Prostate gland (tissue), 2 donors: ENCODE results near the gene ZNF606. TPM values are rescaled to one million over a fixed set of nuclear protein-coding genes. Genes with fewer than 3 reads are reported as not detected.
"Not testable (repeated sequence)": the region's sequence is repeated elsewhere in the genome, so short reads cannot be mapped to it uniquely, and the experiment has no call there.

Experiments
- DNase-seq: peaks from one replicate; pipeline ENCODE4 v3.0.0-alpha.2; 2019; ENCODE audit warnings: low spot score
- H3K27ac ChIP-seq, 2 donors: fragments of 200-600 bp; sonication (generic); 2 replicates each; pipeline ENCODE4 v1.5.1; 2017 to 2019
- H3K27me3 ChIP-seq: fragments of 200-600 bp; sonication (generic); replicated peaks from 2 replicates; pipeline ENCODE4 v1.5.1; 2019; ENCODE audit not compliant: insufficient read depth
- H3K36me3 ChIP-seq, 2 donors: fragments of 200-600 bp; sonication (generic); 1 replicate in 1 of 2; 2 replicates in 1 of 2; pipeline versions ENCODE4 v1.5.1 to v1.8.1; 2017 to 2019
- H3K4me1 ChIP-seq: fragments of 200-600 bp; sonication (generic); replicated peaks from 2 replicates; pipeline ENCODE4 v1.5.1; 2019
- H3K4me3 ChIP-seq, 2 donors: fragments of 200-600 bp; sonication (generic); 2 replicates each; pipeline ENCODE4 v1.5.1; 2017 to 2019
- H3K9me3 ChIP-seq: fragments of 200-600 bp; sonication (generic); 2 replicates; pipeline ENCODE4 v1.5.1; 2017
- CTCF ChIP-seq, 4 experiments: fragments of 200-600 bp in 2 of 4; fragments of 450-650 bp in 2 of 4; sonication (generic) in 2 of 4; IDR thresholded peaks; 1 replicate in 3 of 4; 2 replicates in 1 of 4; pipeline ENCODE4 v1.5.1; 2016 to 2019; ENCODE audit warnings: antibody characterized with exemption in 4 of 4, mild to moderate bottlenecking in 2 of 4, moderate library complexity in 2 of 4
- POLR2A ChIP-seq: fragments of 450-650 bp; IDR thresholded peaks from one replicate; pipeline ENCODE4 v1.6.1; 2016; ENCODE audit warnings: antibody characterized with exemption, mild to moderate bottlenecking
- POLR2AphosphoS5 ChIP-seq: sonication (generic); formaldehyde crosslinking; IDR thresholded peaks from one replicate; pipeline ENCODE4 v1.6.1; 2017; ENCODE audit warnings: antibody characterized with exemption
- WGBS: methylation state at CpG from one replicate; pipeline ENCODE4 v1.1.5; 2018; 5-methylcytosine and 5-hydroxymethylcytosine counted together
- intact Hi-C: fragments of 100-400 bp; cut with DNase I; formaldehyde crosslinking; loops from one replicate; pipeline ENCODE4 v1.14.2; 2022
- total RNA-seq, 2 donors: library from RNA; depleted of rRNA; stranded (reverse); fragments of >200 nt; gene quantifications; one replicate each; pipeline ENCODE4 v1.1.0, GENCODE V29; 2016

ZNF606 gene
- total RNA-seq, 2 donors from 2014 or later = 44.7 to 51.3 TPM

DNA sequence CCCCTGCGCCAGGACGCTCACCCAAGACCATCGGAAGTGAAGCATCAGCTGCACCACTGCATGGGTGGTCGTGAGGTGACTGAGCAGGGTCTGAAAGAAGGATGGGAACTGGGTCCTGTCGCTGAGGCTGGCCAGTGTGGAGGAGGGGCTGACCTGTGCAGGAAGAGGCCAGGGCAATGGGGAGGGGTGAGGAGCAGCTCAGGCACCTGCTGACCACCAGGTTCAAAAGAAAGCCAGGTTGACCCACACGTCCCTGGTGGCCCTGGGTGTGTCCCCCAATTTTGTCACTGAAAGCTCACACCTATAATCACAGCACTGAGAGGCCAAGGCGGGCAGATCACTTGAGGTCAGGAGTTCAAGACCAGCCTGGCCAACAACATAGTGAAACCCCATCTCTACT is 17.5 kb upstream of the ZNF606 start:
- no peaks in the 10 kb centered on the region for H3K9me3 ChIP-seq
- intact Hi-C loops = no loop called here
- 74% methylated on average over 7 of the region's 7 CpGs for WGBS

GRCh38 chr19:58014141-58014540 is 11.5 kb upstream of the ZNF606 start:
- intact Hi-C loops = no loop called here
- no peak for DNase-seq
- WGBS = 38% methylated on average over 5 of the region's 5 CpGs

More for the DNA sequence above, 17.5 kb upstream of the ZNF606 start:
- DNase-seq = no peak
- Histone ChIP-seq H3K4me3 (no peak overlapping the region), H3K27me3 (no peaks in the 10 kb centered on the region), H3K4me1 (no peaks in the 10 kb centered on the region), H3K27ac (no peak overlapping the region), H3K36me3 (no peaks in the 10 kb centered on the region)
- TF ChIP-seq POLR2AphosphoS5 (no peak), POLR2A (no peak), CTCF (IDR thresholded peaks at IDR 0.05) (no peak)

GRCh38 chr19:58010507-58010906 is 7.9 kb upstream of the ZNF606 start:
- Histone ChIP-seq H3K9me3 (no peaks in the 10 kb centered on the region), H3K4me3 (no peak overlapping the region), H3K4me1 (no peaks in the 10 kb centered on the region), H3K27me3 (no peaks in the 10 kb centered on the region), H3K36me3 (no peaks in the 10 kb centered on the region), H3K27ac (no peak overlapping the region)
- DNase-seq = no peak
- WGBS = 57% methylated on average over 22 of the region's 22 CpGs
- TF ChIP-seq POLR2AphosphoS5 = no peak
- TF ChIP-seq POLR2A = no peak
- no peak for TF ChIP-seq CTCF (IDR thresholded peaks at IDR 0.05)
- intact Hi-C loops = no loop called here

More at GRCh38 chr19:58014141-58014540, 11.5 kb upstream of the ZNF606 start:
- H3K4me3 ChIP-seq = no peak overlapping the region
- H3K4me1 ChIP-seq = no peaks in the 10 kb centered on the region
- no peaks in the 10 kb centered on the region for H3K36me3 ChIP-seq
- H3K9me3 ChIP-seq = no peaks in the 10 kb centered on the region
- H3K27me3 ChIP-seq = no peaks in the 10 kb centered on the region
- TF ChIP-seq CTCF (IDR thresholded peaks at IDR 0.05) (no peak), POLR2AphosphoS5 (no peak), POLR2A (no peak)
- no peak overlapping the region for H3K27ac ChIP-seq

- H3K4me1 ChIP-seq = no peaks in the 10 kb centered on the region
- H3K4me3 ChIP-seq = peak overlapping the region; percentile 11 to 36
- no peaks in the 10 kb centered on the region for H3K36me3 ChIP-seq
- peak; percentile 90 for DNase-seq
- H3K9me3 ChIP-seq = no peaks in the 10 kb centered on the region
- peak overlapping the region; percentile 36 to 77 for H3K27ac ChIP-seq
- WGBS = 8% methylated on average over 32 of the region's 41 CpGs
- TF ChIP-seq CTCF (IDR thresholded peaks at IDR 0.05) = peak in 1 of 4 experiments; percentile 8
- TF ChIP-seq POLR2A = peak; percentile 27
- peak; percentile 88 for TF ChIP-seq POLR2AphosphoS5
- H3K27me3 ChIP-seq = no peaks in the 10 kb centered on the region
- intact Hi-C loops = no loop called here
Measured at GRCh38 chr19:58009666-58010301, 7.2 kb upstream of the ZNF606 start.

- Histone ChIP-seq H3K27me3 (no peaks in the 10 kb centered on the region), H3K9me3 (no peaks in the 10 kb centered on the region), H3K4me1 (no peaks in the 10 kb centered on the region), H3K36me3 (no peaks in the 10 kb centered on the region), H3K27ac (peak overlapping the region; percentile 36 to 77), H3K4me3 (peak overlapping the region in 1 of 2 donors; percentile 36)
- intact Hi-C loops = no loop called here
- TF ChIP-seq POLR2A (no peak), POLR2AphosphoS5 (no peak), CTCF (IDR thresholded peaks at IDR 0.05) (no peak)
- 6% methylated on average over 21 of the region's 21 CpGs for WGBS
- no peak for DNase-seq
Measured at GRCh38 chr19:58009301-58009665, 6.7 kb upstream of the ZNF606 start.

DNA sequence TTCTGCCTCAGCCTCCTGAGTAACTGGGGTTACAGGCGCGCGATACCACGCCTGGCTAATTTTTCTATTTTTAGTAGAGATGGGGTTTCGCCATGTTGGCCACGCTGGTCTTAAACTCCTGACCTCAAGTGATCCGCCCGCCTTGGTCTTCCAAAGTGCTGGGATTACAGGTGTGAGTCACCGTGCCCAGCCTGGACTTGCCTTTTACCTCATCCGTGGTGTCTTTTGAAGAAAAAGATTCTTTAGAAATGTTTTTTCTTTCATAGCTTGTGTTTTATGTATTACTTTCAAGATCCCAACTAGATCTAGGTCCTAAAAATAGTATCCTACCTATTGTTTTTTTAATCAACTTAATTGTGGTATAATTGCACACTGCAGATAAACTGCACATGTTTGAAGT is 6.3 kb upstream of the ZNF606 start:
- intact Hi-C loops = not testable (repeated sequence)
- H3K4me3 ChIP-seq = peak overlapping the region in 1 of 2 donors; percentile 36

More for the DNA sequence above, 6.3 kb upstream of the ZNF606 start:
- H3K4me1 ChIP-seq, H3K27me3 ChIP-seq, H3K36me3 ChIP-seq, DNase-seq, H3K9me3 ChIP-seq: not testable (repeated sequence)
- peak overlapping the region in 1 of 2 donors; percentile 77 for H3K27ac ChIP-seq
- WGBS = 36% methylated on average over 10 of the region's 10 CpGs
